K562 (cell line): ENCODE results near the gene C19orf67. TPM values are rescaled to one million over a fixed set of nuclear protein-coding genes. Genes with fewer than 3 reads are reported as not detected.

ENCODE experiments used
- HIVEP1 ChIP-seq: fragments of 250-450 bp; sonication (Bioruptor Pico); IDR thresholded peaks from 2 replicates; pipeline ENCODE4 v1.4.0; 2020; ENCODE audit warnings: mild to moderate bottlenecking
- MXD1 ChIP-seq: fragments of 250-450 bp; sonication (Bioruptor Pico); IDR thresholded peaks from 2 replicates; pipeline ENCODE4 v1.8.0; 2021; ENCODE audit warnings: borderline replicate concordance, mild to moderate bottlenecking, moderate library complexity; ENCODE audit not compliant: poor library complexity, severe bottlenecking
- SIN3B ChIP-seq: fragments of 450-650 bp; IDR thresholded peaks from 2 replicates; pipeline ENCODE4 v1.6.1; 2017; ENCODE audit warnings: low read depth, mild to moderate bottlenecking, moderate library complexity
- SLC30A9 ChIP-seq: fragments of 250-450 bp; sonication (Bioruptor Pico); IDR thresholded peaks from 2 replicates; pipeline ENCODE4 v1.8.0; 2022; ENCODE audit warnings: mild to moderate bottlenecking, moderate library complexity
- SMARCA5 ChIP-seq: fragments of 450-650 bp; IDR thresholded peaks from 2 replicates; pipeline ENCODE4 v1.6.1; 2016
- SPI1 ChIP-seq: IDR thresholded peaks from 2 replicates; pipeline ENCODE4 v1.6.1; 2011; ENCODE audit warnings: low read depth, low read length, control low read depth, borderline replicate concordance
- TCF7L2 ChIP-seq: fragments of 150-350 bp; IDR thresholded peaks from 2 replicates; pipeline ENCODE4 v1.6.1; 2016; ENCODE audit warnings: low read depth, mild to moderate bottlenecking, low read length, moderate library complexity
- UBTF ChIP-seq, 2 experiments: IDR thresholded peaks; 2 replicates each; pipeline ENCODE4 v1.6.1; 2012; ENCODE audit warnings: improper control_type of control experiment in 2 of 2, low read depth in 2 of 2, low read length in 2 of 2, borderline replicate concordance in 1 of 2
- ZNF507 ChIP-seq: conservative IDR thresholded peaks from 2 replicates; pipeline ENCODE4 v1.6.1; 2017; ENCODE audit warnings: missing genetic modification characterization, missing compliant biosample characterization
- ZNF512 ChIP-seq: IDR thresholded peaks from 2 replicates; pipeline ENCODE4 v1.6.1; 2016; ENCODE audit warnings: missing genetic modification characterization, missing compliant biosample characterization
- ZNF589 ChIP-seq: fragments of 200-800 bp; sonication (Bioruptor generic); IDR thresholded peaks from 2 replicates; pipeline ENCODE4 v1.6.1; 2016; ENCODE audit warnings: low read depth, missing genetic modification characterization, missing compliant biosample characterization
- polyA plus RNA-seq, 8 experiments: library from polyadenylated mRNA; depleted of rRNA in 4 of 8; stranded (reverse) in 5 of 8; unstranded in 3 of 8; fragments of >200 nt; fragmentation: Nextera tagmentation in 2 of 8; fragmentation: Illumina TruSeq in 1 of 8; extraction: Ambion mirVana in 2 of 8; extraction: Trizol in 1 of 8; gene quantifications; 2 replicates each; pipeline versions ENCODE4 v1.2.1 to v1.2.3, GENCODE V29; 2011 to 2014; ENCODE audit warnings: inconsistent platforms in 1 of 8, missing spikeins in 1 of 8
- total RNA-seq, 7 experiments: library from RNA; depleted of rRNA in 6 of 7; stranded (reverse); fragments of >200 nt in 6 of 7; fragmentation: Illumina TruSeq in 2 of 7; extraction: Trizol in 2 of 7; gene quantifications; 2 replicates each; pipeline versions ENCODE4 v1.2.1 to v1.2.3, GENCODE V29; 2011 to 2021; ENCODE audit warnings: low replicate concordance in 1 of 7

The C19orf67 gene
- total and polyA plus RNA-seq, 9 of the 15 experiments (the other 6 are each of a cell fraction or from before 2014, with no cell fraction given), result 0.29 to 1.8 (median 0.51) TPM; not detected in 3

- TF ChIP-seq UBTF (IDR thresholded peaks at IDR 0.05; ENCODE audit: borderline replicate concordance in 1 of 2, low read depth in 2 of 2, low read length in 2 of 2) (peak in 1 of 2 experiments; percentile 46; a peak in 1 of 4 replicates), SMARCA5 (no peak), SIN3B (peak; percentile 64), ZNF512 (tag) (no peak), SLC30A9 (CRISPR knock-in tag) (no peak), ZNF507 (tag) (no peak), MXD1 (CRISPR knock-in tag) (no peak), SPI1 (peak; percentile 81), TCF7L2 (no peak), HIVEP1 (CRISPR knock-in tag) (no peak), ZNF589 (CRISPR knock-in tag) (no peak)
Observed at GRCh38 chr19:14091081-14091812, 5.7 kb upstream of the C19orf67 start (continued).
